GM10847 (cell line): ENCODE measurements around the gene ZNF565.

ENCODE experiments used
- POLR2A ChIP-seq: IDR thresholded peaks from 2 replicates; pipeline ENCODE4 v1.6.1; 2011; ENCODE audit not compliant: insufficient read length; ENCODE audit errors: extremely low read depth

Gene ZNF565

DNA sequence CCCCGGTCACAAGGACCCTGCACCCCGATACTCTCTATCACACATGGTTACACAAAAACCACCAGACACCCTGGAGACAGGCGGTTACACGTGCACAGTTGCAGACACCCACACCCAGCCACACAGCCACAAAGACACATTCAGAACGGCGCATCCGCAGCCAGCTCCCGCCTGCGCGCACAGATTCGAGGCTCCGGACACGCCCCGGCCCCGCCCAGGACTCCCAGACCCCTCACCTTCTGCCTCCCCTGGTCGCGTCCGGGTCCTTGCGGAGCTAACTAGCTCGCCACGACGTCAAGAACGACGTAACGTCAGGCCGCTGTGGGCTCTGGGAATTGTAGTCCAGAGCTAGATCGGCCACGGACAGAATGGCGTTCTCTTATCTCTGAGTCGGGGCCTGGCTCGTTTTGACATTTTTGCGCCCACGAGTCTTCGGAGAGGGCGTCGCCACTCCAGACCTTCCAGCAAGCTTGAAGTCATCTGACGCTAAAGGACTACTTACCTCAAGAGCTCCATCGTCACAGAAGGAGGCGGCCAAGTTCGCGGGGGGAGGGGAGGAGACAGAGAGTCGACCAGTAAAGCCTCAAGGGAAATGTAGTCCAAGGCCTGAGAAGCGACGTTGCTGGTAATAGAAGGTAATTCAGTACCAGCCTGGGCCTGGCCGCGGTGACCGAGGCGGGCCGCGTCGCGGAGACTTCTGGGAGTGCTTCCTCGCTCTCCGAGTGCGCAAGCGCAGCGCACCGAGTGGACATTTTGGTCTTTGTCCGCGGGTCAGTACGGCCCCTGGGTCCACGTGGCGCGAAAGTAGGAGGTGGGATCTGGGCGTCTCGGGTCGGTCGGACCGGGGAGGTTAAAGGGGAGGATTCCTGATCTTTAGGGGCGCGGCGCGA, at the start of gene ZNF565, which contains the start of gene ZNF146:
Gene ZNF565 (minus strand): TSS at position 280 of the 890 bp plus-strand sequence. CDS start 12,680 bp downstream, outside the sequence.
Gene ZNF146 (plus strand): TSS at position 721 of the 890 bp plus-strand sequence. CDS start 21,335 bp downstream, outside the sequence.
- TF ChIP-seq POLR2A, result peak; percentile 74

DNA sequence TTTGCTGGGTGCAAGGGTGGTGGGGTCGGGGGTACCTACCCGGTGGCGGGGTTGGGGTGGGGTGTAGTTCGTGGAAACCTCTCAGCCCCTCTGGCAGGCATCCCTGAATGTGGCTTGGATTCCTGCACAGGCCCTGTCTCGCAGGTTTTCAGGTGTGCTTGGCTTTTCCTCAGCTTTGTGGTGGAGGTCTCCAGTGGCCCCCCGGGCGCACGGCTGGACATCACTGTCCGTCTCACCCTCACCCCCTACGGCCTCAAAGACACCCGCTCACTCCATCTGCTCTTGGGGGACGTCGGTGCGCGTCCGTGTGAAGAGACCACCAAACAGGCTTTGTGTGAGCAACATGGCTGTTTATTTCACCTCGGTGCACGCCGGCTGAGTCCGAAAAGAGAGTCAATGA, 44.7 kb upstream of the ZNF565 start:
- TF ChIP-seq POLR2A, result no peak

DNA sequence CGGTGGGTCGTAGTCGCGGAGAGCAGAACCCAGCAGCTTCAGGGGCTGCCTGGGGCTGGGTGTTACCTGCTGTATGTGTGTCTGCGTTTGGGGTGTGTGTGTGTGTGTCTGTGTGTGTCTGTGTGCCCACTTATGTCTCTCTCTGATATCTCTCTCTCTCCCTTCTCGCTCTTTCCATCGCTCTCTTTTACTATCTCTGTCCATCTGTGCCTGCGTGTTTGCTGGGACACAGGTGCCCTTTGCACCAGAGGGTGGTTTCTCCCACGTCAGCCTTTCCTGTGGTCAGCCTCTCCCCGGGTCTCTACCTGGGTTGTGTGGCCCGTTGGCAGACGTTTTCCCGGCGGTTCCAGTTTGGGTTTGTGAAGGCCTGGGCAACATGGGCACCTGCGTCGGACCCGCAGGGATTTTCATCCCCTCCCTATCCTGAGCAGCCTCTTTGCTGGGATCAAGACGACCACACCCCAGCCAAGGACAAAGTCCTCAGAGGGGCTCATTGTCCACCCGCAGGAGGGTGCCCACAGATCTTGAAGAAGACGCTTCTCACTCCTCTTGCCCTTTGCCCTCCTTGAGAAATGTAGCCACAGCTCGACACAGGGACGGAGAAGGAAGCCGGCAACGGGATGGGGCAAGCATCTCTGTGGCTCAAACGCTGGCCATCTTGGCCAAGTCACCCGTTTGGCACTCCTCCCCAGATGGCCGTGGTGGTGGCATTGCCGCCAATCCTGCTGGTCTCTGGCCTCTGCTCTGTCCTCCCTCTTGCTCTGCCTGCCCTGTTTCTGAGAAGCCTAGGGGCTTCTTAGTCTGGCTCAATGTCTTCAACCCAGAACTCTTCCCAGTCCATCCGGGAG, 43.8 kb upstream of the ZNF565 start:
- no peak for TF ChIP-seq POLR2A

DNA sequence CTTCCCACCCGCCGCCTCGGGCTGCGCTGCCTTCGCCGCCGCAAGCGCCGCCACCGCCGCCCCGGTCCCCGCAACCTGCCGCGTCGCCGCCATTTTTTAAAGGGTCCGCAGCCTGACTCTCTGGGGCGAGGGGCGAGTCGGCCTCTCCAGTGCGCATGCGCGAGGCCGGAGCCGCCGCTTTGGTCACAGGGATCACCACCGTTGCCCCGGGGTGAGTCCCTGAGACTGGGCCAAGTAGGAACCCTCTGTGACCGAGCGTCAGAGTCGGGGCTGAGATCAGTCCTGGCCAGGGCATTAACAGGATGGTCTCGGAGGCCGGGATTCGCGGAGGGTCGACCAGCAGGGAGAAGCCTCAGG, 43.0 kb upstream of the ZNF565 start:
- TF ChIP-seq POLR2A, result no peak

DNA sequence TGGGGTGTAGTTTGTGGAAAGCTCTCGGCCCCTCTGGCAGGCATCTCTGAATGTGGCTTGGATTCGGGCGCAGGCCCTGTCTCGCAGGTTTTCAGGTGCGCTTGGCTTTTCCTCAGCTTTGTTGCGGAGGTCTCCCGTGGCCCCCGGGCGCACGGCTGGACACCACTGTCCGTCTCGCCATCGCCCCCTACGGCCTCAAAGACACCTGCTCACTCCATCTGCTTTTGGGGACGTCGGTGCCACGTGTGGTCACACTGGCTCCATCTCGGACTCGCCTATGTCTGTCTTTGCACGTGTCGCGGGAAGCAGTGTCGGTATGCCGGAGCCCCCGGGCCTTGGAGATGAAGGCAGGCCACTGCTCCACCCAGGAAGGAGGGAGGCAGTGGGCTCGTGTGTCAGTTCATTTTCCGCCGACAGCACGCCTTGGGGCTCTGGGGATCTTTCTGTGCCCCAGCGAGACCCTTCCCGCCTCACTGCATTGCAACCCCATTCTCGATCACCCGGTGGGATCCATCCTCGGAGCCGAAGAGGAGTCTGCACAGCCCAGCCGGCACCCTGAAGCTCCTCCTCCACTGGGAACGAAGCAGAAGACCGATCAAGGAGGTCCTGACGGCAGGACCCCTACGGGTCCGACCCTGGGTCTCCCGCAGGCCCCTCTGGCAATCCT, 42.5 kb upstream of the ZNF565 start:
- TF ChIP-seq POLR2A, result no peak

DNA sequence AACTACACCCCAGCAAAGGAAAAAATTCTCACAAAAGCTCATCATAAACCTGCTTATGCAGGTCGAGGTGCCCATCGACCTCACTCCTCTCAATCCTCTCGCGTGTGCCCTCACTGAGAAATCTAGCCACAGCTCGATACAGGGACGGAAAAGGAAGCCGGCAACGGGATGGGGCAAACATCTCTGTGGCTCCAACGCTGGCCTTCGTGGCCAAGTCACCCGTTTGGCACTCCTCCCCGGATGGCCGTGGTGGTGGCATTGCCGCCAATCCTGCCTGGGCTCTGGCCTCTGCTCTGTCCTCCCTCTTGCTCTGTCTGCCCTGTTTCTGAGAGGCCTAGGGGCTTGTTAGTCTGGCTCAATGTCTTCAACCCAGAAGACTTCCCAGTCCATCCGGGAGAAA, 41.6 kb upstream of the ZNF565 start:
- no peak for TF ChIP-seq POLR2A

DNA sequence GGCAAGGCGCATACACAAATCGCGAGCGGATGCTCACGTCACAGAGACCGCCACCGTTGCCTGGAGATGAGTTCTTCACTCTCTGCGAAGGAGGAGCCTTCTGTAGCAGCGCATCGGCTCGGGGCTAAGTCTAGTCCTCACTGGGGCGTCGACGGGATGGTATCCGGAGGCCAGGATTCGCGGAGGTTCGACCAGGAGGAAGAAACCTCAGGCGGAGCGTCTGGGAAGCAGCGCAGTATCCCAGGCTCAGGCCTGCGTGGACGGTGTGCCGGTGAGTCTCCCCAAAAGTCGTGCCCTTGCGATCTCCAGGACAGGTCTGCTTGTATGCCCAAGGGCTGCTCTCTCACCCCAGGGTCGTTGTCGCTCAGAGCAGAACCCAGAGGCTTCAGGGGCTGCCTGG, 40.9 kb upstream of the ZNF565 start:
- TF ChIP-seq POLR2A, result no peak

DNA sequence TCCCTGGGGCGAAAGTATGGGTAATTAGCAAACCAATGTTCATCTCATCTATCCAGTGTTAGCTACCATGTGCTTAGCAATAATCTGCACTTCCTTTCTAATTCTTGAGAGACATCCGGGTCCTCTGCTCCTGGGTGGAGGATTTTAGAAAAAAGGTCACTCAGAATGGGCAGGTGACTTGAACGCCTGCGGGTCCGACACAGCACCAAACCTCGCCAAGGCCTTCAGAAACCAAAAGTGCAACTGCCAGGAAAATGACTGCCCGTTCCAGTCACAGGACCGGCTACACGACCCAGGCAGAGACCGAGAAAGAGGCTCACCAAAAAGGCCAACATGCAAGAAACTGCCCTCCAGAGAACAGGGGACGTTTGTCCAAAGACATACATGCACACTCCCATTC, 40.4 kb upstream of the ZNF565 start:
- no peak for TF ChIP-seq POLR2A

DNA sequence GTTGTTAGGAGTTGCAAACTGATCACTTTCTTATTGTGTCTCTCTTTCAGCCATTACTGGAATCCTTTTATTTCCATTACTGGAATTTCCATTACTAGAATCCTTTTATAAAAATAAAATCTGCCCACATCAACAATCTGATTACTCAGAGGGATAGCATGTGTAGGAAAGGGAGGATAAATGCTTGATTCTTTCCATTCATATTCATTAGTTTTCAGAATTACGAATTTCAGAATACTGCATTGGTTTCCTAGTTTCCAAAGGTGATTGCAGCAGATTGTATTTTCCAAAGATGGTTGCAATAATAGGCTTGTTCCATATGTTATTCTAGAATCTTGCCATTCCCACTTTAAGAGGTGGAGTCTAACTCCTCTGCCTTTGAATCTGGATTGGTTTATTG, 37.6 kb upstream of the ZNF565 start:
- no peak for TF ChIP-seq POLR2A

DNA sequence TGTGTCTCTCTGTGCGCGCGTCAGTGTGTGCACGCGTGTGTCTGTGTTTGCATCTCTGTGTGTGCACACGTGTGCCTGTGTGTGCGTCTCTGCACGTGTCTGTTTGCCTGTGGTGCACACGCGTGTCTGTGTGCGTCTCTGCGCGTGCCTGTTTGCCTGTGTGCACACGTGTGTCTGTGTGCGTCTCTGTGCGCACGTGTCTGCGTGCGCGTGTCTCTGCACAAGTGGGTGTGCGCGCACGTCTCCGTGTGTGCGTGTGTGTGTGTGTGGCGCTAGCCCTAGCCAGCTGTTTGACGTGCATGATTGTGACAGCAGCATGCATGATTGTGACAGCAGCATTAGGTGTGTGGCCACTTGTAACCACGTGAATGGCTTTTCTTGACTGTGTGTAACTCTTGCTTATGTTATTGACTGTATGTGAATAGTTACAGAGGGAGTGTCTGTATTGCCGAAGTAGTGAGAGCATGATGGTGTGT, 31.6 kb upstream of the ZNF565 start:
- no peak for TF ChIP-seq POLR2A

DNA sequence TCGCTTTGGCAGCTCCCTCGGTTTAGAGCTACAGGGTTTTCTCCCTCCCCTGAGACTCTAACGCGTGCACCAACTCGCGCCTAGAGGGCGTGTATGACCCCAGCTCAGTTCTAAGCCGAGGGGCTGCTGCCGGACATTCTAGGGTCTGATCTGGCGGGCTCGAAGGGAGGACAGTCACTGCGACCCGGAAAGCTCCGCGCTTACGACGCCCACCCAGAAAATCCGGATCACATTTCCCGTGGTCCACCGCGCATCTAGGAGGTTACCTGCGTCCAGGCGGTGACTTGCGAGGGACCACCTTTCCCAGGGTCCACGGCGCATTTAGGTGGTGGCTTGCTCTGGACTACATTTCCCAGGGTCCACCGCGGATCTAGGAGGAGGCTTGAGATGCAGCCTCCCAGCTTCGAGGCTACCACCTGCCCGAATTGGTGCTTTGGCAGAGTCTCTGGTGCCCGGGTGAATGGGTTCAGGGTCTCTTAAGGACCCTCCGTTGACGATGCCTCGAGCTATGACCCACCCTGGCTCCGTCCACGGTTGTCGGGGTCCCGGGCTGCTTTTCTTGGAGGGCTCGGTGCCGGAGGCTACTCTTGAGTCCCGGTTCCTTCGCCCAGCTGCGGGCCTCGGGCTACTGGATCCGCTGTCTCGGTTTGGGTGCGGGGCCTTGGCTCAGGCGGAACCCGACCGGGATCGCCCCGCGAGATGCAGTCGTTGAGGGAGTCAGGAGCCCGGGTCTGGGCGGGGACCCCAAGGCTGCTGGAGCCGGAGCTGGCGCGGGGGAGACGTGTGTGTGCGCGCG, 30.9 kb upstream of the ZNF565 start:
- TF ChIP-seq POLR2A, result no peak

DNA sequence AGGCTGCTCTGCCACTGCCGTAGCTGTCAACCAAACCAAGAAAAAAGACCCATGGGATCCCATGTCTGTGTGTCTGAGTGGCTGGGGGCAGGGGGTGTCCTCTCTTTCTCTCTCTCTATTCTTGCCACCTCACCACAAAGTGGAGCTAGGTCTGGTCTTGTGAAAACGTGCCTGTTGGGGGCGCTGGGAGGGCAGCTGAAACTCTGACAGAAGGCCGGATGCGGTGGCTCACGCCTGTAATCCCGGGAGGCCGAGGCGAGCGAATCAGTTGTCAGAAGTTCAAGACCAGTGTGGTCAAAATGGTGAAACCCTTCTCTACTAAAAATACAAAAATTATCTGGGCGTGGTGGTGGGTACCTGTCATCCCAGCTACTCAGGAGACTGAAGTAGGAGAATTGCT, 29.6 kb upstream of the ZNF565 start:
- TF ChIP-seq POLR2A, result no peak

DNA sequence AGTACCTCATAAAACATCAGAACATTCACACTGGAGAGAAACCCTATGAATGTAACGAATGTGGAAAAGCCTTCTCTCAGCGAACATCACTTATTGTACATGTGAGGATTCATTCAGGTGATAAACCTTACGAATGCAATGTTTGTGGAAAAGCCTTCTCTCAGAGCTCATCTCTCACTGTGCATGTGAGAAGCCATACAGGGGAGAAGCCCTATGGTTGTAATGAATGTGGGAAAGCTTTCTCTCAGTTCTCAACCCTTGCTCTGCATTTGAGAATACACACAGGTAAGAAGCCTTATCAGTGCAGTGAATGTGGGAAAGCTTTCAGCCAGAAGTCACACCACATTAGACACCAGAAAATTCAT, 22.5 kb upstream of the ZNF565 start:
- TF ChIP-seq POLR2A, result no peak

DNA sequence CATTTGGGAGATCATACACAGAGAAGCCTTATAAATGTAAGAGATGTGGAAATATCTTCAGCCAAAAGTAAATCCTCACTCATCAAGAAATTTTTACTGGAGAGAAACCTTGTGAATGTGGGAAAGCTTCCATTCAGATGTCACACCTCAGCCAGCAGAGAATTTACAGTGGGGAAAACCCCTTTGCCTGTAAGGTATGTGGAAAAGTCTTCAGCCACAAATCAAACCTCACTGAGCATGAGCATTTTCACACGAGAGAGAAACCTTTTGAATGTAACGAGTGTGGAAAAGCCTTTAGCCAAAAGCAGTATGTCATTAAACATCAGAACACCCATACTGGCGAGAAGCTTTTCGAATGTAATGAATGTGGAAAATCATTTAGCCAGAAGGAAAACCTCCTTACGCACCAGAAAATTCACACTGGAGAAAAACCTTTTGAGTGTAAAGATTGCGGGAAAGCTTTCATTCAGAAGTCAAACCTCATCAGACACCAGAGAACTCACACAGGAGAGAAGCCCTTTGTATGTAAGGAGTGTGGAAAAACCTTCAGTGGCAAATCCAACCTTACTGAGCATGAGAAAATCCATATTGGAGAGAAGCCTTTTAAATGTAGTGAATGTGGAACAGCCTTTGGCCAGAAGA, 22.0 kb upstream of the ZNF565 start:
- no peak for TF ChIP-seq POLR2A
